Measurements from ENCODE around the gene FBXW11. TPM values are rescaled to one million over a fixed set of nuclear protein-coding genes. Genes with fewer than 3 reads are reported as not detected.

FBXW11 gene
- total RNA-seq, 1 experiment from 2014 or later = 85.3 TPM

DNA sequence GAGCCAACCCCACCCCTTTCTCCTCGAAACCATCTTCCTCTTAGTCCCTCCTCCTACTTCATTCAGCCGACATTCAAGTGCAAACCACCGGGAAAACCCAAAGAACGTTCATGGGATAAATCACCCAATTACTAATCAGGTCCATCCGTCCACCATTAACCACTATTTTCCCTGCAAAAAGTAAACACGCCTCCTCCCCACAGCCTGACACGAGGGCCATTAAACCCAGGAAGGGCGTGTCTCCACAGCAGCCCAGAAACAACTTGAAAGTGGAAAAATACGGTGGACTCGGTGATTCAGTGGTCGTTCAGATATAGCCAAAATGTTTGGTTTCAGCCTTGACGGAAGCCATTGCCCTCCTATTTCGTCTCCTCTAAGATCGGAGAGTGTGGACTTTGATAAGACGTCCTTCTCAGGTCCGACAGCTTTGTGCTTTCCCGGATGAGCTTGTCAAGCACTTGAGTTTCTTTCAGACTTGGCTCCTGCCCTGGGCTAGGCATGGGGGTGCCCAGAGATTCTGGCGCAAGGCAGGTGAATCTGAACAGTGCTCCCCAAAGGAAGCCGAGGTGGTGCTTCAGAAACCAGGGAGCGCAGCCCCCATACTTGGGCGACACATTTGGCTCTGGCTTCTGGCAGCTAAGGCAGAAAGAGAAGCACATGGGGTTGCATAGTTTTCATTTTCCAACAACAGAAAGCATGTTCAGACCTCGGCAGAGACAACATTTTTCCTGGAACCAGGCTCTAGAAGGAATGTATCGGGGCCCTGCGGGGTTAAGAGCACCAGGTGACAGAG lies 164.3 kb downstream of the FBXW11 start:
- no CpG with 5 or more reads among the region's 24 CpGs for WGBS (ENCODE audit: extremely low coverage, insufficient read length, low lambda C conversion rate)
- Histone ChIP-seq H3K18ac (ENCODE audit: insufficient read length, low read depth, low read length) (no peak overlapping the region), H3K4me2 (ENCODE audit: insufficient read depth, insufficient read length, low read length) (no peak overlapping the region), H2BK15ac (ENCODE audit: low read depth, low read length) (no peak overlapping the region), H3K9ac (ENCODE audit: extremely low read depth, insufficient read length, low read length) (no peak overlapping the region), H4K5ac (ENCODE audit: insufficient read length, low read depth, low read length) (no peak overlapping the region), H2BK120ac (ENCODE audit: low read depth, low read length, poor library complexity, severe bottlenecking) (no peak overlapping the region), H4K91ac (ENCODE audit: insufficient read length, low read depth, low read length) (no peak overlapping the region), H2BK12ac (ENCODE audit: insufficient read length, low read depth, low read length) (no peak overlapping the region), H3K23ac (ENCODE audit: insufficient read length, low read depth, low read length) (no peak overlapping the region), H3K56ac (ENCODE audit: insufficient read length, low read depth, low read length) (no peak overlapping the region), H3K79me2 (ENCODE audit: insufficient read depth, low read length) (no peaks in the 10 kb centered on the region), H2BK5ac (ENCODE audit: insufficient read length, low read length) (no peak overlapping the region), H3K9me3 (ENCODE audit: control insufficient read depth, low read depth, low read length) (no peaks in the 10 kb centered on the region), H3K14ac (ENCODE audit: insufficient read depth, low read length) (no peak overlapping the region), H2BK20ac (ENCODE audit: low read depth, low read length, poor library complexity, severe bottlenecking) (no peak overlapping the region), H2AK5ac (ENCODE audit: insufficient read length, low read length) (no peak overlapping the region), H3K27ac (ENCODE audit: insufficient read length, low read depth, low read length) (no peak overlapping the region), H3T11ph (ENCODE audit: low read length) (no peak overlapping the region), H3K4me1 (ENCODE audit: insufficient read depth, low read length) (no peaks in the 10 kb centered on the region), H4K20me1 (ENCODE audit: control insufficient read depth, insufficient read depth, insufficient read length) (no peaks in the 10 kb centered on the region), H3K4ac (ENCODE audit: low read depth, low read length) (no peak overlapping the region), H3K79me1 (ENCODE audit: insufficient read depth, low read depth, low read length, poor library complexity, severe bottlenecking) (no peaks in the 10 kb centered on the region), H4K8ac (replicated peaks; ENCODE audit: insufficient read length, low read depth, low read length) (no peak overlapping the region), H3K27me3 (ENCODE audit: insufficient read depth, low read length) (no peaks in the 10 kb centered on the region), H3K23me2 (ENCODE audit: insufficient read length, low read depth, low read length, poor library complexity, severe bottlenecking) (no peaks in the 10 kb centered on the region), H2AFZ (ENCODE audit: low read length) (no peak overlapping the region)
- Mint-ChIP-seq H3K36me3 (ENCODE audit: insufficient read depth in 1 of 3, low read depth in 3 of 3) (peaks cover 0 to 4% (median 0%) of the 10 kb centered on the region in 3 experiments; a peak in 2 of 7 replicates), H3K4me1 (peaks cover 11 to 24% of the 10 kb centered on the region in 2 experiments), H3K27ac (no peak overlapping the region; a peak in 1 of 7 replicates), H3K9me3 (peaks cover 0 to 4% of the 10 kb centered on the region in 2 experiments; a peak in 2 of 5 replicates), H3K4me3 (no peak overlapping the region), H3K27me3 (ENCODE audit: low read depth) (peaks cover 2% of the 10 kb centered on the region; the same call in 1 of the 2 replicates)
- no peak for DNase-seq
- TF ChIP-seq, protein P1, sequence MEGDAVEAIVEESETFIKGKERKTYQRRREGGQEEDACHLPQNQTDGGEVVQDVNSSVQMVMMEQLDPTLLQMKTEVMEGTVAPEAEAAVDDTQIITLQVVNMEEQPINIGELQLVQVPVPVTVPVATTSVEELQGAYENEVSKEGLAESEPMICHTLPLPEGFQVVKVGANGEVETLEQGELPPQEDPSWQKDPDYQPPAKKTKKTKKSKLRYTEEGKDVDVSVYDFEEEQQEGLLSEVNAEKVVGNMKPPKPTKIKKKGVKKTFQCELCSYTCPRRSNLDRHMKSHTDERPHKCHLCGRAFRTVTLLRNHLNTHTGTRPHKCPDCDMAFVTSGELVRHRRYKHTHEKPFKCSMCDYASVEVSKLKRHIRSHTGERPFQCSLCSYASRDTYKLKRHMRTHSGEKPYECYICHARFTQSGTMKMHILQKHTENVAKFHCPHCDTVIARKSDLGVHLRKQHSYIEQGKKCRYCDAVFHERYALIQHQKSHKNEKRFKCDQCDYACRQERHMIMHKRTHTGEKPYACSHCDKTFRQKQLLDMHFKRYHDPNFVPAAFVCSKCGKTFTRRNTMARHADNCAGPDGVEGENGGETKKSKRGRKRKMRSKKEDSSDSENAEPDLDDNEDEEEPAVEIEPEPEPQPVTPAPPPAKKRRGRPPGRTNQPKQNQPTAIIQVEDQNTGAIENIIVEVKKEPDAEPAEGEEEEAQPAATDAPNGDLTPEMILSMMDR (conservative IDR thresholded peaks at IDR 0.05) = no peak
